CD4-positive, alpha-beta memory T cell (primary cell): ENCODE results near the gene TUBGCP3. TPM values are rescaled to one million over a fixed set of nuclear protein-coding genes. Genes with fewer than 3 reads are reported as not detected.
"Not testable (repeated sequence)": the region's sequence is repeated elsewhere in the genome, so short reads cannot be mapped to it uniquely, and the experiment has no call there.

Source experiments
- CTCF ChIA-PET: fragments of 350-600 bp; sonication (Branson Sonifier 250); formaldehyde crosslinking; loops from one replicate; lab custom pipeline; 2021; ENCODE audit warnings: inconsistent platforms; ENCODE audit not compliant: partially characterized antibody; lab: Charles Lee
- POLR2A ChIA-PET: fragments of 350-600 bp; sonication (Branson Sonifier 250); formaldehyde crosslinking; loops from one replicate; lab custom pipeline; 2021; ENCODE audit not compliant: partially characterized antibody; lab: Charles Lee
- DNase-seq, 5 donors: peaks; one replicate each; pipeline versions ENCODE4 v3.0.0 to v3.0.0-alpha.2; 2020 to 2022; ENCODE audit warnings: mixed read lengths in 1 of 5
- H3K27ac ChIP-seq: one replicate; pipeline ENCODE4 v1.7.0; 2013; ENCODE audit warnings: low read depth, low read length
- H3K27me3 ChIP-seq: 2 replicates; pipeline ENCODE4 v1.7.0; 2013; ENCODE audit warnings: mild to moderate bottlenecking, low read length, moderate library complexity; ENCODE audit not compliant: insufficient read depth
- H3K36me3 ChIP-seq: 2 replicates; pipeline ENCODE4 v1.7.0; 2013; ENCODE audit warnings: mild to moderate bottlenecking, low read length, moderate library complexity; ENCODE audit not compliant: insufficient read depth
- H3K4me1 ChIP-seq: 2 replicates; pipeline ENCODE4 v1.7.0; 2013; ENCODE audit warnings: mild to moderate bottlenecking, low read length, moderate library complexity; ENCODE audit not compliant: insufficient read depth
- H3K4me3 ChIP-seq, 2 donors: one replicate each; pipeline ENCODE4 v1.7.0; 2013; ENCODE audit warnings: low read length in 2 of 2, mild to moderate bottlenecking in 1 of 2
- H3K9me3 ChIP-seq, 2 donors: one replicate each; pipeline ENCODE4 v1.7.0; 2013; ENCODE audit warnings: low read length in 2 of 2, control low read depth in 1 of 2; ENCODE audit not compliant: control insufficient read depth in 1 of 2
- H3K27ac Mint-ChIP-seq, 7 donors: one replicate each; pipeline ENCODE4 v1.8.0; 2020 to 2021; ENCODE audit warnings: mixed read lengths in 7 of 7, mild to moderate bottlenecking in 6 of 7, inconsistent platforms in 3 of 7, moderate library complexity in 3 of 7
- H3K27me3 Mint-ChIP-seq, 2 donors: one replicate each; pipeline ENCODE4 v1.8.0; 2020 to 2021; ENCODE audit warnings: mixed read lengths in 2 of 2
- H3K36me3 Mint-ChIP-seq, 2 donors: one replicate each; pipeline ENCODE4 v1.8.0; 2020 to 2021; ENCODE audit warnings: mixed read lengths in 2 of 2, inconsistent platforms in 1 of 2, mild to moderate bottlenecking in 1 of 2
- H3K4me1 Mint-ChIP-seq, 4 donors: one replicate each; pipeline ENCODE4 v1.8.0; 2020 to 2021; ENCODE audit warnings: mixed read lengths in 4 of 4, mild to moderate bottlenecking in 1 of 4
- H3K4me3 Mint-ChIP-seq, 8 donors: one replicate each; pipeline ENCODE4 v1.8.0; 2020 to 2021; ENCODE audit warnings: mixed read lengths in 8 of 8, mild to moderate bottlenecking in 7 of 8, moderate library complexity in 6 of 8, inconsistent platforms in 3 of 8
- H3K9me3 Mint-ChIP-seq, 8 donors: one replicate each; pipeline ENCODE4 v1.8.0; 2020 to 2021; ENCODE audit warnings: mixed read lengths in 8 of 8, mild to moderate bottlenecking in 5 of 8, inconsistent platforms in 3 of 8, moderate library complexity in 1 of 8
- intact Hi-C: fragments of 100-400 bp; cut with micrococcal nuclease; formaldehyde crosslinking; loops from one replicate; pipeline ENCODE4 v1.15.1; 2023
- polyA plus RNA-seq, 2 donors: library from polyadenylated mRNA; unstranded; fragments of 300-500 nt; fragmentation: Illumina TruSeq; gene quantifications; one replicate each; pipeline ENCODE4 v1.2.3, GENCODE V29; 2021
- total RNA-seq, 2 experiments: library from RNA; stranded (reverse); gene quantifications; one replicate each; pipeline ENCODE4 v1.2.3, GENCODE V29; 2021

TUBGCP3 gene
- 10 to 100 TPM; 39.4 to 43.7 TPM for total RNA-seq
- polyA plus RNA-seq = 10 to 100 TPM; 13.1 to 18.8 TPM

GRCh38 chr13:112587764-112588489 lies at the start of gene TUBGCP3:
TSS of gene TUBGCP3 (minus strand) at chr13:112588153. CDS start at chr13:112587980, 173 bp downstream.
- H3K27ac Mint-ChIP-seq = peak within 1 kb of the TSS; percentile 83 to 95 (median 94)
- H3K36me3 Mint-ChIP-seq = peaks cover 0 to 4% of the 10 kb centered on the region in 2 donors
- H3K27me3 Mint-ChIP-seq = no peaks in the 10 kb centered on the region
- H3K27ac ChIP-seq = peak within 1 kb of the TSS; percentile 58
- peak within 1 kb of the TSS; percentile 92 to 95 (median 94) for H3K4me3 Mint-ChIP-seq
- intact Hi-C loops = loop anchor here (1.0 to 5.0 kb wide), 2 partner anchors 18 to 99 kb away; no protein-coding TSS in a partner anchor
- H3K4me3 ChIP-seq = peak within 1 kb of the TSS; percentile 72 to 74
- H3K36me3 ChIP-seq = no peaks in the 10 kb centered on the region
- peaks cover 24 to 49% (median 34%) of the 10 kb centered on the region in 4 donors for H3K4me1 Mint-ChIP-seq
- no peaks in the 10 kb centered on the region for H3K27me3 ChIP-seq
- peaks cover 0 to 1% (median 0%) of the 10 kb centered on the region in 8 donors for H3K9me3 Mint-ChIP-seq
- DNase-seq = peak; percentile 74 to 82 (median 76)
- CTCF ChIA-PET = interaction anchor here (1.6 to 3.4 kb wide), 2 partner anchors 18 to 22 kb away, joined by 4 to 29 read pairs; no protein-coding TSS in a partner anchor
- POLR2A ChIA-PET = interaction anchor here (1.3 to 1.9 kb wide), 4 partner anchors 9 to 1875 kb away, joined by 3 to 7 read pairs (median 4); partner anchors contain the start of gene ATP11A
- H3K9me3 ChIP-seq = no peaks in the 10 kb centered on the region
- peaks cover 32% of the 10 kb centered on the region for H3K4me1 ChIP-seq

DNA sequence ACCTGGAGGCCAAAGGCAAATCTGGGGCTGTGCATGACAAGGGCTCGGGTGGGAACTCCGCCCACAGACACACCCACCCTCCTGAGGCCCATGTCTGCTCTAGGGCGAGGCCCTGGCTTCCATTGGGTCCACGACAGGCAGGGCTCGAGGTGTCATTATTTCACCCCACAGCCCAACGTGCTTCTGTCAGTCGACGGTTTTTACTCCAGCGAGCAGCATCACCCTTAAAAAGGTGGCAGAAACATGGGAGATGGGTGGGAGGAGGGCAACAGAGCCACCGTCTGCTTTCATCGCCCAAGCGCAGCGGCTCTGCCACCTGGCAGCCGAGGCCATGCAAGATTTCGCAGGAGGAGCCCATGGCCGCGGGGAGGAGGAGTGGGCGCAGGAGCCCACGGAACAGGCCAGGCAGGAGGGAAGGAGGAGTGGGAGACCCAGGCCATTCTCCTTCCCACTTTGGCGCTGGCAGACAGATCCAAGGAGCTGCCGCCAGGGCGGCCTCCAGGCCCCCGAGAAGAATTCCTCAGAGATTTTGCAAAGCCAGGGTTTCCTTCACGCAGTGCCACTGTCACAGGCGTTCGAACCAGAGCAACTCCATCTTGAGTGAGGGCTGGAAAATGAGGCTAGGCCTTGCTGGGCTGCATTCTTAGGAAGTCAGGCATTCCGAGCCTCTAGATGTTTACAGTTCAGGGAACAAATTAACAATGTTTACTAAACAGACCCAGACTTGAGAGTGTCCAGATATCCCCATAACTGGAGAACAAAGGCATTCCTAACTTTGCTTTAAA lies 49.3 kb upstream of the TUBGCP3 start:
- intact Hi-C loops = no loop called here
- H3K36me3 Mint-ChIP-seq = no peaks in the 10 kb centered on the region
- no peak overlapping the region for H3K4me3 Mint-ChIP-seq
- Histone ChIP-seq H3K4me1 (peaks cover 7% of the 10 kb centered on the region), H3K27ac (no peak overlapping the region), H3K4me3 (no peak overlapping the region), H3K27me3 (no peaks in the 10 kb centered on the region), H3K9me3 (no peaks in the 10 kb centered on the region), H3K36me3 (no peaks in the 10 kb centered on the region)
- H3K27ac Mint-ChIP-seq = no peak overlapping the region
- H3K9me3 Mint-ChIP-seq = no peaks in the 10 kb centered on the region
- no peak for DNase-seq
- CTCF ChIA-PET = no interaction called here
- H3K4me1 Mint-ChIP-seq = peaks cover 0 to 10% (median 5%) of the 10 kb centered on the region in 4 donors
- peaks cover 17 to 20% of the 10 kb centered on the region in 2 donors for H3K27me3 Mint-ChIP-seq
- POLR2A ChIA-PET = no interaction called here

- Histone ChIP-seq H3K9me3 (no peaks in the 10 kb centered on the region), H3K4me3 (no peak overlapping the region), H3K27ac (no peak overlapping the region), H3K27me3 (no peaks in the 10 kb centered on the region), H3K36me3 (no peaks in the 10 kb centered on the region), H3K4me1 (peaks cover 7% of the 10 kb centered on the region)
- ChIA-PET POLR2A (no interaction called here), CTCF (no interaction called here)
- intact Hi-C loops = no loop called here
- peaks cover 17 to 20% of the 10 kb centered on the region in 2 donors for H3K27me3 Mint-ChIP-seq
- no peak overlapping the region for H3K27ac Mint-ChIP-seq
- H3K4me1 Mint-ChIP-seq = peaks cover 0 to 7% (median 5%) of the 10 kb centered on the region in 4 donors
- H3K36me3 Mint-ChIP-seq = no peaks in the 10 kb centered on the region
- DNase-seq = no peak
- no peak overlapping the region for H3K4me3 Mint-ChIP-seq
- H3K9me3 Mint-ChIP-seq = no peaks in the 10 kb centered on the region
Observed at GRCh38 chr13:112636401-112636975, 48.5 kb upstream of the TUBGCP3 start.

- Mint-ChIP-seq H3K27me3 (peaks cover 17 to 21% of the 10 kb centered on the region in 2 donors), H3K4me1 (peaks cover 0 to 7% (median 3%) of the 10 kb centered on the region in 4 donors), H3K4me3 (no peak overlapping the region), H3K27ac (no peak overlapping the region), H3K9me3 (no peaks in the 10 kb centered on the region), H3K36me3 (no peaks in the 10 kb centered on the region)
- Histone ChIP-seq H3K4me1 (peaks cover under 1% of the 10 kb centered on the region), H3K36me3 (no peaks in the 10 kb centered on the region), H3K9me3 (no peaks in the 10 kb centered on the region), H3K27ac (no peak overlapping the region), H3K27me3 (no peaks in the 10 kb centered on the region), H3K4me3 (no peak overlapping the region)
- intact Hi-C loops = no loop called here
- DNase-seq = no peak
- ChIA-PET CTCF (no interaction called here), POLR2A (no interaction called here)
Observed at GRCh38 chr13:112635323-112635722, 47.4 kb upstream of the TUBGCP3 start.

GRCh38 chr13:112634102-112634501 lies 46.1 kb upstream of the TUBGCP3 start:
- peaks cover 9 to 13% of the 10 kb centered on the region in 2 donors for H3K27me3 Mint-ChIP-seq
- CTCF ChIA-PET = interaction anchor here (0.9 to 1.5 kb wide), 2 partner anchors 13 to 28 kb away, joined by 3 to 4 read pairs; no protein-coding TSS in a partner anchor
- Histone ChIP-seq H3K4me1 (no peaks in the 10 kb centered on the region), H3K27me3 (no peaks in the 10 kb centered on the region), H3K27ac (no peak overlapping the region), H3K4me3 (no peak overlapping the region), H3K36me3 (no peaks in the 10 kb centered on the region), H3K9me3 (no peaks in the 10 kb centered on the region)
- no peaks in the 10 kb centered on the region for H3K36me3 Mint-ChIP-seq
- POLR2A ChIA-PET = no interaction called here
- no peak overlapping the region for H3K27ac Mint-ChIP-seq
- intact Hi-C loops = no loop called here
- H3K4me1 Mint-ChIP-seq = peaks cover 0 to 4% (median 0%) of the 10 kb centered on the region in 4 donors
- H3K9me3 Mint-ChIP-seq = no peaks in the 10 kb centered on the region
- no peak overlapping the region for H3K4me3 Mint-ChIP-seq
- DNase-seq = no peak

GRCh38 chr13:112630226-112630625 lies 42.3 kb upstream of the TUBGCP3 start:
- intact Hi-C loops, H3K4me1 Mint-ChIP-seq: not testable (repeated sequence)

More at GRCh38 chr13:112630226-112630625, 42.3 kb upstream of the TUBGCP3 start:
- DNase-seq, H3K27me3 Mint-ChIP-seq, H3K27ac ChIP-seq, H3K9me3 ChIP-seq, H3K9me3 Mint-ChIP-seq, POLR2A ChIA-PET, H3K4me3 Mint-ChIP-seq, H3K36me3 Mint-ChIP-seq, H3K4me3 ChIP-seq, H3K27me3 ChIP-seq, H3K4me1 ChIP-seq, H3K27ac Mint-ChIP-seq, H3K36me3 ChIP-seq: not testable (repeated sequence)
- CTCF ChIA-PET = interaction anchor here (1.3 kb wide), 1 partner anchor 10 kb away, joined by 3 read pairs; no protein-coding TSS in a partner anchor
